B cell (primary cell): ENCODE data around the gene IL12RB1. TPM values are rescaled to one million over a fixed set of nuclear protein-coding genes. Genes with fewer than 3 reads are reported as not detected.
A peak's percentile ranks its signal among the peaks of the same experiment; 100 is the strongest.

Experiments
- ATAC-seq: fragments of 200-7000 bp; cut with Tn5 transposase; one replicate; pipeline ENCODE4 v1.10.0; 2021; ENCODE audit warnings: low read depth, mild to moderate bottlenecking, moderate number of reproducible peaks, moderate library complexity
- CTCF ChIA-PET: fragments of 350-600 bp; sonication (Branson Sonifier 250); formaldehyde crosslinking; loops from one replicate; lab custom pipeline; 2021; ENCODE audit warnings: antibody characterized with exemption, inconsistent platforms; lab: Charles Lee
- POLR2A ChIA-PET: fragments of 350-600 bp; sonication (Branson Sonifier 250); formaldehyde crosslinking; loops from one replicate; lab custom pipeline; 2021; ENCODE audit warnings: antibody characterized with exemption; lab: Charles Lee
- DNase-seq: peaks from one replicate; pipeline ENCODE4 v3.0.0; 2013
- H2AFZ ChIP-seq: 2 replicates; pipeline ENCODE4 v1.6.1; 2012; ENCODE audit warnings: mild to moderate bottlenecking, low read depth, low read length; ENCODE audit not compliant: insufficient read depth, poor library complexity, severe bottlenecking
- H3K27ac ChIP-seq, 2 donors: 1 replicate in 1 of 2; 2 replicates in 1 of 2; pipeline ENCODE4 v1.5.1; 2012 to 2013; ENCODE audit warnings: low read length in 2 of 2, mild to moderate bottlenecking in 2 of 2, moderate library complexity in 1 of 2
- H3K27me3 ChIP-seq, 4 experiments: fragments of 200-600 bp in 1 of 4; sonication (generic) in 1 of 4; replicated peaks in 1 of 4; 1 replicate in 2 of 4; 2 replicates in 2 of 4; pipeline versions ENCODE4 v1.6.1 to v1.7.0; 2013 to 2016; ENCODE audit warnings: low read length in 3 of 4, mild to moderate bottlenecking in 2 of 4, mixed read lengths in 1 of 4, moderate library complexity in 1 of 4; ENCODE audit not compliant: insufficient read depth in 4 of 4, control insufficient read depth in 3 of 4; ENCODE audit errors: control extremely low read depth in 1 of 4
- H3K36me3 ChIP-seq, 2 experiments: replicated peaks in 1 of 2; 1 replicate in 1 of 2; 2 replicates in 1 of 2; pipeline versions ENCODE4 v1.6.1 to v1.7.1; 2013; ENCODE audit warnings: low read length in 1 of 2; ENCODE audit not compliant: insufficient read depth in 2 of 2, control insufficient read depth in 1 of 2; ENCODE audit errors: control extremely low read depth in 1 of 2, extremely low read depth in 1 of 2
- H3K4me1 ChIP-seq, 2 donors: fragments of 200-600 bp in 1 of 2; sonication (generic) in 1 of 2; 1 replicate in 1 of 2; 2 replicates in 1 of 2; pipeline versions ENCODE4 v1.5.1 to v1.6.1; 2013 to 2017; ENCODE audit warnings: low read length in 2 of 2; ENCODE audit not compliant: control insufficient read depth in 2 of 2, insufficient read depth in 2 of 2
- H3K4me2 ChIP-seq: replicated peaks from 2 replicates; pipeline ENCODE3; 2012; ENCODE audit warnings: mild to moderate bottlenecking, low read depth, low read length; ENCODE audit not compliant: poor library complexity, severe bottlenecking
- H3K4me3 ChIP-seq, 5 experiments: fragments of 200-600 bp in 1 of 5; sonication (generic) in 1 of 5; 1 replicate in 3 of 5; 2 replicates in 2 of 5; pipeline versions ENCODE4 v1.5.1 to v1.7.0; 2011 to 2016; ENCODE audit warnings: low read length in 4 of 5, mild to moderate bottlenecking in 4 of 5, low read depth in 2 of 5, control low read depth in 1 of 5, moderate library complexity in 1 of 5; ENCODE audit not compliant: insufficient read depth in 1 of 5; ENCODE audit errors: control extremely low read depth in 1 of 5, extremely low read depth in 1 of 5
- H3K79me2 ChIP-seq: fragments of 200-600 bp; sonication (generic); one replicate; pipeline ENCODE4 v1.6.0; 2016; ENCODE audit warnings: low read length; ENCODE audit not compliant: control insufficient read depth, insufficient read depth
- H3K9ac ChIP-seq: fragments of 200-600 bp; sonication (generic); 2 replicates; pipeline ENCODE4 v1.6.1; 2017; ENCODE audit warnings: mild to moderate bottlenecking, low read length, moderate library complexity
- H3K9me3 ChIP-seq, 3 donors: one replicate each; pipeline versions ENCODE4 v1.6.1 to v1.7.1; 2013; ENCODE audit warnings: low read length in 2 of 3; ENCODE audit not compliant: control insufficient read depth in 2 of 3, insufficient read depth in 1 of 3; ENCODE audit errors: control extremely low read depth in 1 of 3
- H4K20me1 ChIP-seq: 2 replicates; pipeline ENCODE4 v1.6.0; 2012; ENCODE audit warnings: mild to moderate bottlenecking, low read length; ENCODE audit not compliant: insufficient read depth, control insufficient read depth, poor library complexity, severe bottlenecking
- H3K27ac Mint-ChIP-seq: one replicate; pipeline ENCODE4 v1.8.0; 2021; ENCODE audit warnings: mixed read lengths
- H3K27me3 Mint-ChIP-seq: one replicate; pipeline ENCODE4 v1.8.0; 2021; ENCODE audit warnings: mixed read lengths
- H3K4me1 Mint-ChIP-seq: one replicate; pipeline ENCODE4 v1.8.0; 2021; ENCODE audit warnings: mixed read lengths
- H3K4me3 Mint-ChIP-seq: one replicate; pipeline ENCODE4 v1.8.0; 2021; ENCODE audit warnings: mixed read lengths
- H3K9me3 Mint-ChIP-seq: one replicate; pipeline ENCODE4 v1.8.0; 2022; ENCODE audit warnings: mixed read lengths; ENCODE audit not compliant: insufficient read depth
- CTCF ChIP-seq: fragments of 200-600 bp; IDR thresholded peaks from one replicate; pipeline ENCODE4 v1.8.0; 2022; ENCODE audit warnings: antibody characterized with exemption, mild to moderate bottlenecking
- EZH2 ChIP-seq: IDR thresholded peaks from 2 replicates; pipeline ENCODE4 v1.6.1; 2012; ENCODE audit warnings: borderline replicate concordance, low read depth, mild to moderate bottlenecking, moderate library complexity, low read length; ENCODE audit not compliant: insufficient read depth, poor library complexity, severe bottlenecking
- WGBS: methylation state at CpG from one replicate; pipeline ENCODE4 v1.1.5; 2013; ENCODE audit warnings: missing lambda C conversion rate; ENCODE audit not compliant: insufficient coverage; 5-methylcytosine and 5-hydroxymethylcytosine counted together
- intact Hi-C: fragments of 100-400 bp; cut with micrococcal nuclease; formaldehyde crosslinking; loops from one replicate; pipeline ENCODE4 v1.10.0; 2022
- polyA plus RNA-seq: library from polyadenylated mRNA; depleted of rRNA; stranded (reverse); fragments of >200 nt; gene quantifications from 2 replicates; pipeline ENCODE4 v1.2.3, GENCODE V29; 2012
- total RNA-seq, 2 donors: library from RNA; stranded (reverse); fragments of 120-200 nt in 1 of 2; gene quantifications; 1 replicate in 1 of 2; 2 replicates in 1 of 2; pipeline versions ENCODE4 v1.2.3 to v1.2.4, GENCODE V29; 2013 to 2022

The IL12RB1 gene
- total and polyA plus RNA-seq, 2 donors (not counting 1 experiment from before 2014, with no cell fraction given) = 18.8 to 24.5 TPM

- POLR2A ChIA-PET = interaction anchor here (0.5 to 5.3 kb wide), 26 partner anchors 10 to 1286 kb away, joined by 3 to 160 read pairs (median 6); partner anchors contain the start of genes ARRDC2 and MAST3
- Histone ChIP-seq H4K20me1 (no peaks in the 10 kb centered on the region), H3K9me3 (no peaks in the 10 kb centered on the region), H3K79me2 (no peaks in the 10 kb centered on the region), H2AFZ (peak overlapping the region; percentile 6), H3K27ac (peak overlapping the region; percentile 80 to 91), H3K36me3 (no peaks in the 10 kb centered on the region), H3K4me2 (peak overlapping the region; percentile 73), H3K9ac (peak overlapping the region; percentile 60), H3K4me1 (peaks cover 38 to 55% of the 10 kb centered on the region in 2 donors), H3K27me3 (no peaks in the 10 kb centered on the region), H3K4me3 (peak overlapping the region in 4 of 5 experiments; percentile 20 to 52 (median 36))
- peaks cover 52% of the 10 kb centered on the region for H3K4me1 Mint-ChIP-seq
- WGBS = 0% methylated on average over 7 of the region's 12 CpGs
- CTCF ChIA-PET = interaction anchor here (0.7 to 6.9 kb wide), 12 partner anchors 14 to 112 kb away, joined by 3 to 62 read pairs (median 7); partner anchors contain the start of genes ARRDC2 and CCDC124
- peak; percentile 91 for ATAC-seq
- intact Hi-C loops = loop anchor here (1.0 to 5.0 kb wide), 4 partner anchors 13 to 52 kb away; partner anchors contain the start of genes ARRDC2 and MAST3
- H3K4me3 Mint-ChIP-seq = peak overlapping the region; percentile 85
- H3K27me3 Mint-ChIP-seq = no peaks in the 10 kb centered on the region
- H3K9me3 Mint-ChIP-seq = no peaks in the 10 kb centered on the region
- peak; percentile 93 for DNase-seq
- peak overlapping the region; percentile 97 for H3K27ac Mint-ChIP-seq
- no peak for TF ChIP-seq CTCF
- no peak for TF ChIP-seq EZH2
Measured at GRCh38 chr19:18044825-18045304, 41.9 kb downstream of the IL12RB1 start.

GRCh38 chr19:18043676-18044075 is 43.1 kb downstream of the IL12RB1 start:
- intact Hi-C loops = no loop called here
- 80% methylated on average over 1 of the region's 3 CpGs for WGBS
- H3K9ac ChIP-seq = no peak overlapping the region
- no peak for ATAC-seq
- H3K27me3 Mint-ChIP-seq = no peaks in the 10 kb centered on the region
- H3K4me2 ChIP-seq = peak overlapping the region; percentile 73
- H3K4me3 ChIP-seq = no peak overlapping the region
- peak overlapping the region; percentile 21 for H3K4me3 Mint-ChIP-seq
- no peaks in the 10 kb centered on the region for H4K20me1 ChIP-seq
- ChIA-PET POLR2A (interaction anchor here (0.6 to 5.3 kb wide), 5 partner anchors 10 to 36 kb away, joined by 4 to 160 read pairs (median 35); partner anchors contain the start of gene ARRDC2), CTCF (interaction anchor here (1.3 to 6.9 kb wide), 5 partner anchors 15 to 111 kb away, joined by 3 to 62 read pairs (median 42); partner anchors contain the start of genes ARRDC2 and CCDC124)
- TF ChIP-seq EZH2 (no peak), CTCF (no peak)
- peaks cover 55% of the 10 kb centered on the region for H3K4me1 Mint-ChIP-seq
- H3K27ac Mint-ChIP-seq = peak overlapping the region; percentile 78
- peaks cover 38 to 53% of the 10 kb centered on the region in 2 donors for H3K4me1 ChIP-seq
- H2AFZ ChIP-seq = no peak overlapping the region
- H3K27me3 ChIP-seq = no peaks in the 10 kb centered on the region
- no peaks in the 10 kb centered on the region for H3K79me2 ChIP-seq
- H3K9me3 Mint-ChIP-seq = no peaks in the 10 kb centered on the region
- no peaks in the 10 kb centered on the region for H3K9me3 ChIP-seq
- no peaks in the 10 kb centered on the region for H3K36me3 ChIP-seq
- no peak overlapping the region for H3K27ac ChIP-seq
- no peak for DNase-seq
